ENCODE data around the gene ZFP36L2. TPM values are rescaled to one million over a fixed set of nuclear protein-coding genes. Genes with fewer than 3 reads are reported as not detected.
A peak's percentile ranks its signal among the peaks of the same experiment; 100 is the strongest.

The ZFP36L2 gene
- total and polyA plus RNA-seq, 9 of the 15 experiments (the other 6 are each of a cell fraction or from before 2014, with no cell fraction given), result 4.1 to 60.6 (median 20.3) TPM

DNA sequence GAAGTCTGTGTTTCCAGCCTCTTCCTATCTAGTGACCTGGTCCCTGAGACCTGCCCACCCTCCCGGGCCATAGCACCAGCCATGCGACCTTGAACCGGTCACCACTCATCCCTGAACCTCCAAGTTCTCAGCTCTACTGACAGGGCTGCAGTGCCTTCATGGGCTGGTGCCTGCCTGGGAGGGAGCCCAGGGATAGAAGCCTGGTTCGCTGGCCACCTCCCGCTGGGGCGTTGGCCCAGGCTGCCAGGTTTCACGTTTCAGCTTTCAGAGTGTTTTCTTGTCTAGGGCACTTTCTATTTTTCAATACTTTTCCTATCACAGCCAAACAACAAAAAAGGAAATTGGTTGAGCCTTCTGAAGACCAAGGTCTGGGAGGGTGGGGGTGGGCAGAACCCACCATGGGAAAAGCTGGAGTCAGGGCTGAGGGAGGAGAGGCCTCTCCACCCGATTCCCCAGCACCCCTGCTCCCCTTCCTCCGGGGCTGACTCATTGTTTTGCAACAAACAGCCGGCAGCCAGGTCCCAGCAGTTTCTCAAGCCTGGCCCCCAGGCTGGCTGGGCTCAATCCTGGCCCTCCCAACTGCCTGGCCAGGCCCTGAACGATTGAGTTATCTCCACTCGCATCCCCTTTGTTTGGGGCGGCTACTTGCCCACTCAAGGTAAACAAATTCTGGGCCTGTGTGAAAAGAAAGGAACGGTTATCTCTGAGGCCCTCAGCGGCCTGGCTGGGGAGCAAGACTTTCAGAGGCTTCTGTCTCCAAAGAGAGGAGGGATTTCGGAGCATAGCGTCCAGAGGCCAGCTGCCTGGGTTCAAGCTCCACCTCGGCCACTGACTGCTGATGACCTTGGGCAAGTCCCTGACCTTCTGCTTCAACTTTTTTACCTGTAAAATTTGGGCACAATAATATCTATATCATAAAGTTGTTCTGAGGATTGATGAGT lies 47.5 kb downstream of the ZFP36L2 start:
- Histone ChIP-seq H3K27ac (ENCODE audit: extremely low read depth, low read depth, low read length) (peak overlapping the region; percentile 94), H3K4me1 (replicated peaks in 1 of 2; ENCODE audit: control insufficient read depth in 2 of 2, insufficient read depth in 2 of 2, low read length in 2 of 2) (peaks cover 59 to 71% of the 10 kb centered on the region in 2 experiments), H3K9ac (ENCODE audit: insufficient read depth in 1 of 2, low read depth in 2 of 2, low read length in 2 of 2) (peak overlapping the region; percentile 76 to 88), H3K4me3 (peak overlapping the region; percentile 1; the same call in 1 of the 2 replicates), H3K36me3 (ENCODE audit: control insufficient read depth, insufficient read depth, low read length) (no peaks in the 10 kb centered on the region), H3K27me3 (ENCODE audit: control insufficient read depth in 2 of 2, insufficient read depth in 2 of 2, low read length in 2 of 2) (no peaks in the 10 kb centered on the region), H3K9me3 (replicated peaks; ENCODE audit: control insufficient read depth, insufficient read depth, low read depth, low read length) (no peaks in the 10 kb centered on the region), H3K4me2 (ENCODE audit: insufficient read depth, low read length) (peak overlapping the region; percentile 74), H4K20me1 (replicated peaks; ENCODE audit: control insufficient read depth, insufficient read depth, low read length) (no peaks in the 10 kb centered on the region), H3K79me2 (ENCODE audit: control insufficient read depth, insufficient read depth, low read length) (no peaks in the 10 kb centered on the region), H3K9me1 (ENCODE audit: control insufficient read depth, insufficient read depth, low read length) (no peaks in the 10 kb centered on the region), H2AFZ (ENCODE audit: low read depth, low read length) (peak overlapping the region; percentile 75)
- DNase-seq (ENCODE audit: extremely low read depth in 1 of 4, low spot score in 3 of 4), result peak; percentile 81 to 97 (median 86)
- ChIA-PET CTCF (ENCODE audit: low intra/inter-chr PET ratio) (no interaction called here), POLR2A (interaction anchor here (0.7 to 2.6 kb wide), 7 partner anchors 9 to 309 kb away, joined by 3 to 9 read pairs (median 4); no protein-coding TSS in a partner anchor)
- ATAC-seq, result peak; percentile 86
- peak; percentile 90 for FAIRE-seq
- in situ Hi-C loops (cut with MboI) (loop anchor here (10.0 kb wide), 1 partner anchor 46 kb away; the partner anchor contains the start of gene ZFP36L2), intact Hi-C loops (cut with micrococcal nuclease) (loop anchor here (2.0 kb wide), 2 partner anchors 16 to 42 kb away; no protein-coding TSS in a partner anchor)
- BruUV-seq (replicated peaks), result no TSS peak
- WGBS (ENCODE audit: insufficient coverage, low coverage, missing lambda C conversion rate), result 2% methylated on average over 17 of the region's 18 CpGs
- TF ChIP-seq NFATC3 (IDR thresholded peaks at IDR 0.05), result no peak
- TF ChIP-seq ATF7 (IDR thresholded peaks at IDR 0.05), result peak; percentile 74
- TF ChIP-seq, protein P1, sequence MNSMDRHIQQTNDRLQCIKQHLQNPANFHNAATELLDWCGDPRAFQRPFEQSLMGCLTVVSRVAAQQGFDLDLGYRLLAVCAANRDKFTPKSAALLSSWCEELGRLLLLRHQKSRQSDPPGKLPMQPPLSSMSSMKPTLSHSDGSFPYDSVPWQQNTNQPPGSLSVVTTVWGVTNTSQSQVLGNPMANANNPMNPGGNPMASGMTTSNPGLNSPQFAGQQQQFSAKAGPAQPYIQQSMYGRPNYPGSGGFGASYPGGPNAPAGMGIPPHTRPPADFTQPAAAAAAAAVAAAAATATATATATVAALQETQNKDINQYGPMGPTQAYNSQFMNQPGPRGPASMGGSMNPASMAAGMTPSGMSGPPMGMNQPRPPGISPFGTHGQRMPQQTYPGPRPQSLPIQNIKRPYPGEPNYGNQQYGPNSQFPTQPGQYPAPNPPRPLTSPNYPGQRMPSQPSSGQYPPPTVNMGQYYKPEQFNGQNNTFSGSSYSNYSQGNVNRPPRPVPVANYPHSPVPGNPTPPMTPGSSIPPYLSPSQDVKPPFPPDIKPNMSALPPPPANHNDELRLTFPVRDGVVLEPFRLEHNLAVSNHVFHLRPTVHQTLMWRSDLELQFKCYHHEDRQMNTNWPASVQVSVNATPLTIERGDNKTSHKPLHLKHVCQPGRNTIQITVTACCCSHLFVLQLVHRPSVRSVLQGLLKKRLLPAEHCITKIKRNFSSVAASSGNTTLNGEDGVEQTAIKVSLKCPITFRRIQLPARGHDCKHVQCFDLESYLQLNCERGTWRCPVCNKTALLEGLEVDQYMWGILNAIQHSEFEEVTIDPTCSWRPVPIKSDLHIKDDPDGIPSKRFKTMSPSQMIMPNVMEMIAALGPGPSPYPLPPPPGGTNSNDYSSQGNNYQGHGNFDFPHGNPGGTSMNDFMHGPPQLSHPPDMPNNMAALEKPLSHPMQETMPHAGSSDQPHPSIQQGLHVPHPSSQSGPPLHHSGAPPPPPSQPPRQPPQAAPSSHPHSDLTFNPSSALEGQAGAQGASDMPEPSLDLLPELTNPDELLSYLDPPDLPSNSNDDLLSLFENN (IDR thresholded peaks at IDR 0.05; ENCODE audit: low read depth in 2 of 2, low read length in 2 of 2), result 0 out of 4 replicates have a peak, but pooled peaks of 1 of the 2 experiments have one; percentile 70
- TF ChIP-seq RHOXF2B (CRISPR knock-in tag; conservative IDR thresholded peaks at IDR 0.05), result no peak
- TF ChIP-seq, protein P2, sequence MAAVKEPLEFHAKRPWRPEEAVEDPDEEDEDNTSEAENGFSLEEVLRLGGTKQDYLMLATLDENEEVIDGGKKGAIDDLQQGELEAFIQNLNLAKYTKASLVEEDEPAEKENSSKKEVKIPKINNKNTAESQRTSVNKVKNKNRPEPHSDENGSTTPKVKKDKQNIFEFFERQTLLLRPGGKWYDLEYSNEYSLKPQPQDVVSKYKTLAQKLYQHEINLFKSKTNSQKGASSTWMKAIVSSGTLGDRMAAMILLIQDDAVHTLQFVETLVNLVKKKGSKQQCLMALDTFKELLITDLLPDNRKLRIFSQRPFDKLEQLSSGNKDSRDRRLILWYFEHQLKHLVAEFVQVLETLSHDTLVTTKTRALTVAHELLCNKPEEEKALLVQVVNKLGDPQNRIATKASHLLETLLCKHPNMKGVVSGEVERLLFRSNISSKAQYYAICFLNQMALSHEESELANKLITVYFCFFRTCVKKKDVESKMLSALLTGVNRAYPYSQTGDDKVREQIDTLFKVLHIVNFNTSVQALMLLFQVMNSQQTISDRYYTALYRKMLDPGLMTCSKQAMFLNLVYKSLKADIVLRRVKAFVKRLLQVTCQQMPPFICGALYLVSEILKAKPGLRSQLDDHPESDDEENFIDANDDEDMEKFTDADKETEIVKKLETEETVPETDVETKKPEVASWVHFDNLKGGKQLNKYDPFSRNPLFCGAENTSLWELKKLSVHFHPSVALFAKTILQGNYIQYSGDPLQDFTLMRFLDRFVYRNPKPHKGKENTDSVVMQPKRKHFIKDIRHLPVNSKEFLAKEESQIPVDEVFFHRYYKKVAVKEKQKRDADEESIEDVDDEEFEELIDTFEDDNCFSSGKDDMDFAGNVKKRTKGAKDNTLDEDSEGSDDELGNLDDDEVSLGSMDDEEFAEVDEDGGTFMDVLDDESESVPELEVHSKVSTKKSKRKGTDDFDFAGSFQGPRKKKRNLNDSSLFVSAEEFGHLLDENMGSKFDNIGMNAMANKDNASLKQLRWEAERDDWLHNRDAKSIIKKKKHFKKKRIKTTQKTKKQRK (IDR thresholded peaks at IDR 0.05; ENCODE audit: borderline replicate concordance, low read depth, low read length), result no peak
- TF ChIP-seq, protein P3, sequence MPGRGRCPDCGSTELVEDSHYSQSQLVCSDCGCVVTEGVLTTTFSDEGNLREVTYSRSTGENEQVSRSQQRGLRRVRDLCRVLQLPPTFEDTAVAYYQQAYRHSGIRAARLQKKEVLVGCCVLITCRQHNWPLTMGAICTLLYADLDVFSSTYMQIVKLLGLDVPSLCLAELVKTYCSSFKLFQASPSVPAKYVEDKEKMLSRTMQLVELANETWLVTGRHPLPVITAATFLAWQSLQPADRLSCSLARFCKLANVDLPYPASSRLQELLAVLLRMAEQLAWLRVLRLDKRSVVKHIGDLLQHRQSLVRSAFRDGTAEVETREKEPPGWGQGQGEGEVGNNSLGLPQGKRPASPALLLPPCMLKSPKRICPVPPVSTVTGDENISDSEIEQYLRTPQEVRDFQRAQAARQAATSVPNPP (IDR thresholded peaks at IDR 0.05; ENCODE audit: borderline replicate concordance, insufficient read depth, insufficient read length), result no peak
- TF ChIP-seq BRF1 (IDR thresholded peaks at IDR 0.05; ENCODE audit: borderline replicate concordance, extremely low read depth, insufficient read length), result no peak
- TF ChIP-seq HMG20B (CRISPR knock-in tag; IDR thresholded peaks at IDR 0.05), result no peak
- TF ChIP-seq, protein P4, sequence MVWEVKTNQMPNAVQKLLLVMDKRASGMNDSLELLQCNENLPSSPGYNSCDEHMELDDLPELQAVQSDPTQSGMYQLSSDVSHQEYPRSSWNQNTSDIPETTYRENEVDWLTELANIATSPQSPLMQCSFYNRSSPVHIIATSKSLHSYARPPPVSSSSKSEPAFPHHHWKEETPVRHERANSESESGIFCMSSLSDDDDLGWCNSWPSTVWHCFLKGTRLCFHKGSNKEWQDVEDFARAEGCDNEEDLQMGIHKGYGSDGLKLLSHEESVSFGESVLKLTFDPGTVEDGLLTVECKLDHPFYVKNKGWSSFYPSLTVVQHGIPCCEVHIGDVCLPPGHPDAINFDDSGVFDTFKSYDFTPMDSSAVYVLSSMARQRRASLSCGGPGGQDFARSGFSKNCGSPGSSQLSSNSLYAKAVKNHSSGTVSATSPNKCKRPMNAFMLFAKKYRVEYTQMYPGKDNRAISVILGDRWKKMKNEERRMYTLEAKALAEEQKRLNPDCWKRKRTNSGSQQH (CRISPR knock-in tag; IDR thresholded peaks at IDR 0.05), result no peak
- TF ChIP-seq EP300 (IDR thresholded peaks at IDR 0.05; ENCODE audit: low read length), result peak; percentile 93

Measured in K562 (cell line).